Omental fat pad (tissue), 4 donors: ENCODE data around the gene ST8SIA6. TPM values are rescaled to one million over a fixed set of nuclear protein-coding genes. Genes with fewer than 3 reads are reported as not detected.

Experiments used
- ATAC-seq: fragments of 150-250 bp; one replicate; pipeline ENCODE4 v1.9.1; 2016; ENCODE audit warnings: mild to moderate bottlenecking, moderate library complexity; ENCODE audit not compliant: low FRiP score
- DNase-seq: peaks from one replicate; pipeline ENCODE4 v3.0.0-alpha.2; 2019; ENCODE audit warnings: low spot score
- CTCF ChIP-seq, 3 donors: fragments of 450-650 bp; IDR thresholded peaks; one replicate each; pipeline ENCODE4 v1.5.1; 2016 to 2017; ENCODE audit warnings: antibody characterized with exemption in 3 of 3, mild to moderate bottlenecking in 3 of 3, moderate library complexity in 2 of 3
- total RNA-seq, 4 donors: library from RNA; depleted of rRNA; stranded (reverse); fragments of >200 nt; gene quantifications; one replicate each; pipeline ENCODE4 v1.1.0, GENCODE V29; 2016

The ST8SIA6 gene
- total RNA-seq, 4 donors from 2014 or later = 0.19 to 7.6 (median 0.40) TPM

DNA sequence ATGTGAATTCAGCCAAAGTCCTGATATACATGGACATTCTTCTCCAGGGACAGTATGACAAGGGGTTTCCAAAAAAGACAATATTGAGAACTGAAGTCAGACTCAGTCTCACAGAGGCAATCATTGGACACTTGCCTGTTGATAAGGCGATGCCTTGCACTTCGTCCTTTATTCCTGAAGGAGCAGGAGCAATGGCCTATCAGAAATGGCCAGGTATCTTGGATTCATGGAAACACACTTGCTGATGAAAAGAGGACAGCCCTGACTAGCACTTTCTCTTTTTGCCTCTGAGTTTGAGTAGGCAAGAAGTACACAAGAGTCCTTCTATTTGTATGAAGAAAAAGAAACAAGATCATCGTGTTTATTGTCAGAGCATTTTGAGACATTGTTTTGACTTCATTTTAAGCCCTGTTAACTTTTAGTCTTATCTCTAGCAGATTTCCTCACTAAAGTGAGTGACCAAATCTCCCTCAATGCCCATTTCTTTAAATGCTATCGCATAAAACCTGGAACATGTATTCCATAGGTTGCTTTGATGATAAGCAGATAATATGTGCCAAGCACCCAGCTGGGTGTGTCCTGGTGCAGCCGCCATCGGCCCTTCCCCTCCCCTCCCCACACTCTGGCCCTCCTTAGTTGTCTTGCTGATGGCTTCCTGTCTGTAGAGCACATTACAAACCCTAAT lies 26.6 kb downstream of the ST8SIA6 start:
- ATAC-seq = no peak

GRCh38 chr10:17427201-17427600 lies 27.2 kb downstream of the ST8SIA6 start:
- no peak for ATAC-seq
- DNase-seq = no peak
- TF ChIP-seq CTCF (IDR thresholded peaks at IDR 0.05) = no peak

More for the DNA sequence above, 26.6 kb downstream of the ST8SIA6 start:
- TF ChIP-seq CTCF (IDR thresholded peaks at IDR 0.05) = no peak
- DNase-seq = no peak

DNA sequence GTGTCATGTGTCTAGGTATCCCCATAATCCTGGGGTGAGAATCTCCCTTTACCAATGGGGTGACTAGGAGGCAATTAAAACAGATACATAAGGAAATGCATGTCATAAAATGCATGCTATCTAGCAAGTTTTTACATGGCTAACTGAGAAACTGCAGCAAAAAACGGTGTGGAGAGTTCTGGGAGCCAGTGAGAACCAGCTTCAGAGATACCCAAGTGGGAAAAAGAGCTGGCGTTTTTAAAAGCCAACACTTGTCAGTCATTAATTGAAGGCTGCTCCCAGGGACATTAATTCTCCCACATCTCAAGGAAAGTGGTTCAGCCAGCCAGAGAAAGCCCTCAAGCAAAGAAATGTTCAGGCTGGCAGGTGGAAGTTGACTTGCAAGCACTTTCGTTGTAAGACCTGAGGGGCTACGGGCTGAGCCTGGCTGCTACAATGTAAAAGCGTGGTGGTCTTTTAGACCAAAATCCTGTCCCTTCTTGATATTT lies 28.1 kb downstream of the ST8SIA6 start:
- DNase-seq (no peak), ATAC-seq (no peak)
- TF ChIP-seq CTCF (IDR thresholded peaks at IDR 0.05) = no peak

GRCh38 chr10:17425584-17426262 lies 28.7 kb downstream of the ST8SIA6 start:
- no peak for TF ChIP-seq CTCF (IDR thresholded peaks at IDR 0.05)
- DNase-seq = no peak
- no peak for ATAC-seq

DNA sequence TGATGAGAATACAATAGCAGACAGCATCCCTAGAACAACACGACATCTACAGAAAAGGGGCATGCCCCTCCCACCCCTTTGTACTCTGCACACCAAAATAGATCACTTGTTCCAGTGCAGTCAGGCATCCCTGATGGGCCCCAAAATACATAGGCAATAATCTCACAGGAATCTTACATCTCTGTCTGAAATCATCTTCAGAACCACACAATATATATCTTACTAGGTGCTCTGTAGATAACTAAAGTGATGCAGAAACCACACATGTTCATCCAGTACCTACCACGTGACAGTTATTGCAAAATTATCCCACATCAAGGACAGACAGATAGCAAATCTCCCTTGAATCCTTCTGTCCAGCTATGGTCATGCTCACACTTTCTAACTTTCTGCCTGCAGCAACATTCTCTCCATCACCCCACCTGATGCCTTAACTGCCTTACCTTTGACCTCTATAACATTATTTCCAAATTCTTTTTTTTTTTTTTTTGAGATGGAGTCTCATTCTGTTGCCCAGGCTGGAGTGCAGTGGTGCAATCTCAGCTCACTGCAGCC lies 30.7 kb downstream of the ST8SIA6 start:
- TF ChIP-seq CTCF (IDR thresholded peaks at IDR 0.05) = no peak
- DNase-seq (no peak), ATAC-seq (no peak)

DNA sequence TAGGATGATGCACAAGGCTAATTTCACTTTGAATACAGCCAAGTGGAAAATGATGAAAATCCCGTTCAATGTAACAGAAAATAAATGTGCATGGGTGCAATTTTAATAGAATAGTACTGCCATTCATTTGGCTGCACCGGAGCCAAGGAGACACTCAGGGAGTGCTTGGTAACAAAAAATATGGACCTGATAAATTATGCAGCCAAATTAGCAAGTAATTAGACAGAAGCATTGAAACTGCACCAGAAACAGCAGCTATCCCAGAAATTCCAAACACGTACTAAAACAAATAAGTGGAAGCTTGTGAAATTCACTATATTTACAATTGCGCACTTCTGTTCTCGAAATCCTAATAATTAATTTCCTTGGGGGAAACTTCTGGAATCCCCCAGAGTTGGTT lies 31.5 kb downstream of the ST8SIA6 start:
- TF ChIP-seq CTCF (IDR thresholded peaks at IDR 0.05) = no peak
- DNase-seq (no peak), ATAC-seq (no peak)
